Measurements from ENCODE around the gene ERCC1.
A peak's percentile ranks its signal among the peaks of the same experiment; 100 is the strongest.
"Not testable (repeated sequence)": the region's sequence is repeated elsewhere in the genome, so short reads cannot be mapped to it uniquely, and the experiment has no call there.

ERCC1 gene

DNA sequence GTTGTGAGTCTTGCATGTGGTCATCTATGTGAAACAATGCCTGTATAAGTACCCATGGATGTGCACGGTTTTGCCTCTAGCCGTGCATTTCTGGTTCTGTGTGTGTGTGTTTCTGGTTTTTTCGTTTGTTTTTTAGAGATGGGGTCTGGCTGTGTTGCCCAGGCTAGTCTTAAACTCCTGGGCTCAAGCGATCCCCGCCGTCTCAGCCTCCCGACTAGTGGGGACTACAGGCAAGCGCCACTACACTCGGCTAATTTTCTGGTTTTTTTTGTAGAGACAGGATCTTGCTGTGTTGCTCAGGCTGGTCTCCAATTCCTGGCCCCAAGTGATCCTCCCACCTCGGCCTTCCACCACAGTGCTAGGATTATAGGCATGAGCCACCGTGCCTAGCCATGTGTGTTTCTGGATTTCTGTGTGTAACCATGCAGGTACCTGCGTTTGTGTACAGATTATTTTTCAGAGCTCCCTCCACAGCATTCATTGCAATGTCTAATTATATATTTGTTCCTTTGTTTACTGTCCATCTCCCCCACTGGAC lies 28.2 kb upstream of the ERCC1 start:
- DNase-seq: no peak

DNA sequence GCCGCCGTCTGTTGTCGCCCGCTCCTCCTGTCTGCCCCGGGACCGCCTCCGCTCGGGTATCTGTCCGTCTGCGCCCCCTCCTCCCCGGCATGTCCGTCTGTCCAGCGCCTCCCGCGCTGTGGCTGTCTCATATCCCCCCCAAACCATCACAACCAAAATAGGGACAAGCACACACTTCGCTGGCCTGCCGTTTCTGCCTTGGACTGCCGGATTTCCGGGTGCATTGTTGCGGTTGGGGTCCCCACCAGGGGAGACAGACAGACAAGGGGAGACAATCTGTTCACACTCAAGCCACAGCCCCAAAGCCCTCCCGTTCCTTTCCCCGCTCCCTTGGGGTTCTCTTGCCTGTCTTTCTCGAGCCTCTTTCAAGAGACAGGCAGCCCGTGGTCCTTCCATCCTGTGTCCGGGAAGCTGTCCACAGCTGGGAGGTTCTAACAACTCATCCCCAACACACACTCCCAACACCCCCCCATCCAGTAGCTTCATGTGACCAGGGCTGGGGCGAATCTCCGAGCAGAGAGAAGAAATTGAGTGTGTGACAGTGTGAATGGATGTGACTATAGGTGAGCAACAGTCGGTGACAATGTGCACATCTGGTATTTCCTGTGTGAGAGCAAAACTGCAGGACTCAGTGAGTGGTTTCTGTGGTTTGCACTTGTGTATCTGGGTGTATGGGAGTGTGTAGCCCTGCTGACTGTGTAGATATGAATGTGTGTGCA lies 27.6 kb upstream of the ERCC1 start:
- DNase-seq: peak; percentile 51

DNA sequence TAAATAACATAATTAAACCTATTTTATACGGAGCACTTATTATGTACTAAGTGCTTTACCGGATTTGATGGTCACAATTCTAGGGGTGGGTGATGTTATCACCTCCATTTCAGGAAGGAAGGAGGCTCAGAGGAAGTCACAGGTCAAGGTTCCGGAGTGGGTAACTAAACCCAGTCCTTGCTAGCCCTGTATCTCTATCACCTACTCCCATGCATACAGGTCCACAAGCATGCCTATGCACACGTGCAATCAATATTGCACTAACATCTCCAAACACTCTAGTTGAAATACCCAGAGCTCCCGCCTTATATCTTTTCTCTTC lies 26.3 kb upstream of the ERCC1 start:
- peak; percentile 30 for DNase-seq

DNA sequence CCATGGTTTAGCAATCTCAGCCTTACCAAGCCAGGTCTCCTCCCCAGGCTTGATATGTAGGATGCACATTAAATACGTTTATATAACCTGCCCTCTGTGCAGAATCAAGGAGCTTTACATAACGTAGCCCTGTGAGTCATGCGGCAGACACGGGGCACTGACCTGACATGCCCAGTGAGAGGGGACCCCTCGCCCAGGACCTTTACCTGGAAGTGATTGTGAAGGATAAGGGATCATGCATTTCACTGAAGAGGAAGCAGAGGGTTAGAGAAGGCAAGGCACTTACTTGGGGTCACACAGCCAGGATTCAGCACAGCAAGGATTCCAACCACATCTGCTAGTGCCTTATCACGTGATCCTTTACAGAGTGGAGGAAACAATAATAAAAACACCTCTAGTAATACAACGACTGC lies 25.2 kb upstream of the ERCC1 start:
- no peak for DNase-seq

DNA sequence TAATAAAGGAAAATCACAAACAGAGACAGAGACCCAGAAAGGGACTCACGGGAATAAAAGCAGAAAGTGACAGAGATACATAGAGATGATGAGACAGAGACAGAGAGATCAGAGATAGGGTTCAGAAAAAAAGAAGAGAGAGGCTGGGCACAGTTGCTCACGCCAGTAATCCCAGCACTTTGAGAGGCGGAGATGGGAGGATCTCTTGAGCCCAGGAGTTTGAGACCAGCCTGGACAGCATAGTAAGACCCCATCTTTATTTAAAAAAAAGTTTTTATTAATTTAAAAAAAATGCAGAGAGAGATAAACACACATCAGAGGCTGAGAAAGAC lies 24.7 kb upstream of the ERCC1 start:
- no peak for DNase-seq

DNA sequence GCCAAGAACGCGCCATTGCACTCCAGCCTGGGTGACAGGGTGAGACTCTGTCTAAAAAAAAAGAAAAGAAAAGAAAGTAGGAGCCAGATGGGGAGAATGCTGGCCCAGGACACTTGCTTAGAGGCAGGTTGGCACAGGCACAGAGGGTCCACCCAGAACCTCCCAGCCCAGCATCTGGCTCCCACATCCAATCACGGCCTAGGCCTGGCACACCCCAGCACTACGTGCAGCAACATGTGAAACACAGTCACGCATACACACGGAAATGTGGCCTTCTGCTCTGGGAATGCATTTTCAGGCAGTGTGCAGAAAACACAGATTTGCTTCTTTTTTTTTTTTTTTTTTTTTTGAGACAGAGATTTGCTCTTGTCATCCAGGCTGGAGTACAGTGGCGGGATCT lies 23.2 kb upstream of the ERCC1 start:
- no peak for DNase-seq

DNA sequence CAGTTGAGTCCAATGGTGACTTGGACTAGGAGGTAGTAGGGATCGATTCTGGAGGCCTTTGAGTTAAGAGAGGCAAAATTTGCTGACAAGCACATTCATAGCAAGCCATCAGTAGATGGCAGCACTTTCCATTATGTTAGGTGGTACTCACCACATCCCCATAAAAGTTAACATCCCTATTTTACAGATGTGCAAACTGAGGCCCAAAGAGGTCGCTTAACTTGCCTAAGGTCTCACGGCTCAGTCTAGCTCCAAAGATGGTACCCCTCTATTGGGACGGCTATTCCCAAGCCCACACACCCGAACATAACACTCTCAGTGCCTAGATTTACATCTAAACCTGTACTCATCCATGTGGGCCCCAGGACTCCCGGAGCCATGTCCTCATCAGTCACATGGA lies 22.6 kb upstream of the ERCC1 start:
- DNase-seq: peak; percentile 31

DNA sequence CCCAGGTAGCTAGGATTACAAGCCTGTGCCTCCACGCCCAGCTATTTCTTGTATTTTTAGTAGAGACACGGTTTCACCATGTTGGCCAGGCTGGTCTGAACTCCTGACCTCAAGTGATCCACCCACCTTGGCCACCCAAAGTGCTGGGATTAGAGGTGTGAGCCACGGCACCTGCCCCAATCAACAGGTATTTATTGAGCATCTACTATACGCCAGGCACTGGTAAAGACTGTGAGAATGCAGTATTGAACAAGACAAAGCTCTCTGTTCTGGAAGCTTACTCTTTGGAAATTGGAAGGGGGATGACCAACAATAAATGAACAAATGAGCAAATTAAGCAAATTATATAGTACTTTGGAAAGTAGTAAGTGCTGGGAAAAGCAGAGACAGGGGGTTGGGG lies 21.4 kb upstream of the ERCC1 start:
- no peak for DNase-seq

DNA sequence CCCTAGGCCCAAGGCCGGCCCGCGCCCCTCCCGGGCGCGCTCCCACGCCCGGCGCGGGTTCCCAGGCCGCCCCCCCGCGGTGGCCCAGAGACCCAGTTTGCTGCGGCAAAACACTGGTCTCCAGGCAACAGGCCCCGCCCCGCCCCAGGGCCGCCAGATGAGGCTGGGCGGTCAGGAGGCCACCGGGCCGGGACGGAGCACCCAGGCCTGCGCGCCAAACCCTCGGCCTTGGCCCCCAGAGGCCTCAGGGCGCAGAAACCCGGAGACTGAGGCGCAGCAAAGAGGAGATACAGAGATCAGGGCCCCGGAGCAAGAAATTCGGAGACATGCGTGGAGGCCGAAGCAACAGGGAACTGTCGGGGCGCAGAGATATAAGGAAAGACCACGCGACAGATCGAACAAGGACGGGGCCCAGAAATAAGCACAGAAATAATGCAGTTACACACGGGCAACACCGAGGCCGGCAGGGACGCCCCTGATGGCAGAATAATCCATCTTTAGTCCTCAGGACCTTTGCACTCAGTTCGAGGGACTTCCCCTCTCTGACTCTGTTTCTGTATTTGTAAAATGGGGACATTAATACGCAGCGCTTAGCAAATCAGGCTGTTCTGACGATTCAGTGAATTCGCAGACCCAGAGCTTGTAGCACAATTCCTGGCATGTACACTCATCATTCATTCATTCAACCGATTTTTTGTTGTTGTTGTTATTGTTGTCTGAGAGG lies 20.8 kb upstream of the ERCC1 start:
- peak; percentile 79 for DNase-seq

DNA sequence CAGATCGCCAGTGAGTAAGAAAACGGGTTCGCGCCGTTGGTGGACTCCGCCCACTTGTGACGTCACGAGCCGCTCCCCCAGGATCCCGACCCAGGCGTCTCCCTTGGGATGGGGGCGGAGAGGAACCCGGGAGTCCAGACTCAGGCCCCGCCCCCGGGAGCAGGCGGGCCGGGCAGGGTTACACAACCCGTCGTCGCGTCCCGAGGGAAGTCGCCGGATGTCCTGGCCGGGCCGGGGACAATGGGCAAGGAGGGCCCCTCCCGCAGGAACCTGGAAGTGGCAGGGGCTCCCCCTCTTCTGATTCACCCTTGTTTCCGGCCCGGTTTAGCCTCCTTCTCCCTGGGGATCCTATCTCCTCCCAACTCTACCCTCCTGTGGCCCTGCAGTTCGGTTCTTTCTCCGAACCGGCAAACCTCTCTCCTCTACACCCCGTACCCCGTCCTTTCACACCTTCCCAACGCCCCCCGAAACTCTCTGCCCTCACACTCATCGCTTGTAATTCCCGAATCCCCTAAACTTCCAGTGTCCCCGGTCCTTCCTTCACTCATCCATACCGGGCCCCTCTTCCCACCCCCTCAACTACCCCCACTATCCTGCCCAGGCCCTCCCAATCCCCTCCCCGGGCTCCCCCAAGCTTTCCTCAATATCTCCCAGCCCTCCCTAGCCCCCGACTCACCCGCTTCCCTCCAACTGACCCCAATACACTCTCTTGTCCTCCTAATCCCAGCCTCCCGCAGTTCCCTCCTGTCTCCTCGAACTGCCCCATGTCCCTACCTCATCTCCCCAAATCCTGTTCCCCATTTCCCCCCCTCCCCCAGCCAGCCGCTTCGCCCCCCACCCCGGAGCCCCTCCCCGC lies 20.0 kb upstream of the ERCC1 start:
- DNase-seq: peak; percentile 47

DNA sequence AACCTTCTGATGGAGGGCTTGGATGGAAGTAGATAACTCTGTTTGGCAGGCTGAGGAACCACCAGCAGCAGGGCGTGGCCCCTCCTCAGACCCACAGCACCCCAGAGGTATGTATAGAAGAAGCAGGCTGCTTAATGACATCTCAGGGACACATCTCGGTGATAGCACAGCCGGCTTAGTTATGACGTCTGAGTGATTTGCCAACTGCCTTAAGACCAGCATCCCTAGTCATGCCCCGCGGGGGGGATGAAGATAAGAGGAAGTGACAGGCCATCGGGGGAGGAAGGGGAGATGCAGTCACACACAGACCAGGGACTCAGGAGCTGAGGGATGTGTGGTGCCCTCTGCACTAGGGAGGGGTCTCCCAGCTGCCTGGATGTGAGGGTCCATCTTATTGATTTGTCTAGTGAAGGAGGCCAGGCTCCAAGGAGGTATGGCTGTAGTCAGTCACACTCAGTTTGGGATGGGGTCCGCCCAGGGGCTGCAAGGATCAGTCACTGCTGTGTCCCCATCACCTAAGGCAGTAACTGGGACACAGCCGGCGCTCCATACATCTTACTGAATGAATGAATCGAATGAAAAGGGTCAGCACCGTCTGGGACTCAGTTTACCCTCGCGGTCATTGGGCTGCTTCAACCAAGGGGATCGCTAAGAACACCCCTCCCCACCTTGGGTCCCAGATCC lies 19.2 kb upstream of the ERCC1 start:
- peak; percentile 45 for DNase-seq

DNA sequence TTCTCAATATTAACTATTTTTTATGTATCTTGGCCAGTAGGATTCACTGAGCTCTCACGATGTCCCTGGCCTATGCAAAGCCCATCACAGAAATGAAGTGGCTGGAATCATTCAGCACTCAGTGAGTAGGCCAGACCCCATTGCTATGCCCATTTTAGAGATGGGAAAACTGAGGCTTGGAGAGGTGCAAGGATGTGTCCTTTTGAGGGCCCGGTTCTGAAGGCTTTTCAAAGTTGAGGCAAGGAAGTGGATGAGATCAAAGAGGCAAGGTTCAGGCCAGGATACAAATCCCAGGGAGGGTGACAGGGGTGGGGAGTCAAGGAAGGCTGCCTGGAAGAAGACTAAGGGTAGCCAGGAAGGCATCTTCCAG lies 18.7 kb upstream of the ERCC1 start:
- DNase-seq: no peak

DNA sequence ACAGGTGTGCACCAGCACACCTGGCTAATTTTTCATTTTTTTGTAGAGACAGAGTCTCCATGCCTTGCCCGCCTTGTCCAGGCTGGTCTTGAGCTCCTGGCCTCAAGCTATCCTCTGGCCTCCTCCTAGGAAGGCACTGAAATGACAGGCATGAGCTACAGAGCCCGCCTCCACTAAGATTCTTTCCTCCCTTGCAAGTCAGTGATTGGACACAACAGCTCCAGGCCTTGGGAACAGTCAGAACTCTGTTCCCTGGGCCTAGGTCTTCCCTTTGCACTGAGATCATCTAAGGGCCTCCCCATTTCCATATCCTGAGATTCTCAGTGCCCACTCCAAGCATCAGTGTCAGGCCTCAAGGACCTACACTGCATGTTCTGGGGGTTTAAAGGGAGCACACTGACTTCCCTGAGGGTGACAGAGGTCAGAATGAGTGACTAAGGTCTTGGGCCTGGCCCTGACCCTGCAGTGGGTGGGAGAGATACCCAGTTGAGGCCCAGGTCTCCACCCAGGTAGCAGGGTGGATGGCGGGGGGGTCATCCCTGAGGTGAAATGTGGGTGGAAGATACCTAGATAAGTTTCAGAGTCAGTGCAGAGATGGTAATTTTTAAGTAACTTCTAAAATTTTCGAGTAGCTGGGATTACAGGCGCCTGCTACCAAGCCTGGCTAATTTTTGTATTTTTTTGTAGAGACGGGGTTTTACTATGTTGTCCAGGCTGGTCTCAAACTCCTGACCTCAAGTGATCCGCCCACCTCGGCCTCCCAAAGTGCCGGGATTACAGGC lies 17.3 kb upstream of the ERCC1 start:
- no peak for DNase-seq

DNA sequence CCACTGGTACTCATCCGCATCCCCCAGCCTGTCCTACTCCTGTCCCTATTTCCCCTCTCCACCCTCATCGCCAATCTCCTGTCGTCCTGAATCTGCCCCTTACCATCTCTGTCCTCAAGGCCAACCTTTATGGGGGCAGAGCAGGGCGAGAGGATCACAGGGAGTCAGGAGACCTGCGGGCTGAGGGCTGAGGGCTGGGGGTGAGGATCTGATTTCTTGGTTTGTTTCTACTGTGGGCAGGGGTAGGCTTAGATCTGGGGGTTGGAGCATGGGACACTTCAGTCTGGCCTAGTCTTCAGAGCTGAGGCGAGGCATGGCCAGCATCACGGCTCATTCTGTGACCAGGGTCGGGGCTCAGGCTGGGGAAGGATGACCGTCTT lies 16.5 kb upstream of the ERCC1 start:
- peak; percentile 5 for DNase-seq

DNA sequence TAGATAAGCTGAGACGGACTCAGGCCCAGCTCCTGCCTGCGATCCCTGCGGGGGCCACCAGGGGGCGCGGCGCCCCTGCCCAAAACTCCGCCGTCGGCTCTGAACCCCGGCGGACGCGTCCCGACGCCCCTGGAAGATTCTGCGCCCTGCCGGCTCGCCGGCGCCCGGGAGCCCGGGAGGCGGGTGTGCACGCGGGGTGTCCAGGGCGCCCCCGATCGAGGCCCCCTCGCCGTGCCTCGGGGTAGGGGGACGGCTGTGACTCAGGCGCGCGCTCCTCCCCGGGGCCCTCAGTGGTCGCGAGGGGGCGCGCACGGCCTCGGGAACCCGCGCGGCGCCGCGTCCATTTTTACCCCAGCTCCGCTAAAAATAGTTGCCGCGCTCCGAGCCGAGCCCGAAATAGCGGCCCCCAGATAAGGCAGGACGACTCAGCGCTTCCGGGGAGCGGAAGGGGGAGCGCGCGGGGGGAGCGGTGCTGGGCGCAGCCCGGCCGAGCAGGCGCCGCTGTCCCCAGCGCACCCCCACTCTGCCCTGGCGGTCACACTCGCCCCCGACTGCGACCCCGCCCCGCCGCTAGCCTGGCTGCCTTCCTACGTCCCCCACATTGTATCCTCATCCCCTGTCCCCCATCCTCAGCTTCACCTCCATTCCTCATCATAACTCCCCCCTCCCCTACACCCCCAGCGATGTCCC lies 16.0 kb upstream of the ERCC1 start:
- peak; percentile 86 for DNase-seq

DNA sequence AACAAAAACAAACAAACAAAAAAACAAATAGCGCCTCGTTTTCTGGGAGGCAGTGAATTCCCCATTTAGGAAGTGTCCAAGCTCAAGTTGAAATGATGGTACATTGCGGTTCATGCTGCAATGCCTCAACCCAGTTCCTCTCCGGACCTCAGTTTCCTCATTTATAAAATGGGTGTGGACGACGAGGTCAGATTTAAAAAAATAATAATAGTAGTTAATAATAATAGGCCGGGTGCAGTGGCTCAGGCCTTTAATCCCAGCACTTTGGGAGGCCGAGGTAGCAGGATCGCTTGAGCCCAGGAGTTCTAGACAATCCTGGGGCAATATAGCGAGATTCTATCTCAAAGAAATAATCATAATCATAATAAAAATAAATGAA lies 15.5 kb upstream of the ERCC1 start:
- no peak for DNase-seq

DNA sequence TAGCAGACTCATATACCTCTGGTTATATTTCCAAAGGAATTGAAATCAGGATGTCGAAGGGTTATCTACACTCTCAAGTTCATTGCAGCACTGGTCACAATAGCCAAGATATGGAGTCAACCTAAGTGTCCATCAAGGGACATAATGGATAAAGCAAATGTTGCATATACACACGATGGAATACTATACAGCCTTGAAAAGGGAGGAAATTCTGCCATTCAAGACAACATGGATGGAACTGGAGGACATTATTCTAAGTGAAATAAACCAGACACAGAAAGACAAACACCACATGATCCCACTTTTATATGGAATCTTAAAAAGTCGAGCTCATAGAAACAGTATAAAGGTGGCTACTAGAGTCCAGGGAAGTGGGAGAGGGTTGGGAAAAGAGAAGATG lies 13.6 kb upstream of the ERCC1 start:
- DNase-seq: no peak

DNA sequence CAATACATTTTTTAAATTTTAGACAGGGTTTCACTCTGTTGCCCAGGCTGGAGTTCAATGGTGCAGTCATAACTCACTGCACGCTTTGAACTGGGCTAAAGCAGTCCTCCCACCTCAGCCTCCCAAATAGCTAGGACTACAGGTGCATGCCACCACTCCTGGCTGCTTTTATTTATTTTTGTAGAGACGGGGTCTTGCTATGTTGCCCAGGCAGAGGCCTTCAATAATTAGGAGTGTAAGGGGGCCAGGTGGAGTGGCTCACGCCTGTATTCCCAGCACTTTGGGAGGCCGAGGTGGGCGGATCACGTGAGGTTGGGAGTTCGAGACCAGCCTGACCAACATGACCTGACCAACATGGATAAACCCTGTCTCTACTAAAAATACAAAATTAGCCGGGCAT lies 8.8 kb upstream of the ERCC1 start:
- DNase-seq: not testable (repeated sequence)

DNA sequence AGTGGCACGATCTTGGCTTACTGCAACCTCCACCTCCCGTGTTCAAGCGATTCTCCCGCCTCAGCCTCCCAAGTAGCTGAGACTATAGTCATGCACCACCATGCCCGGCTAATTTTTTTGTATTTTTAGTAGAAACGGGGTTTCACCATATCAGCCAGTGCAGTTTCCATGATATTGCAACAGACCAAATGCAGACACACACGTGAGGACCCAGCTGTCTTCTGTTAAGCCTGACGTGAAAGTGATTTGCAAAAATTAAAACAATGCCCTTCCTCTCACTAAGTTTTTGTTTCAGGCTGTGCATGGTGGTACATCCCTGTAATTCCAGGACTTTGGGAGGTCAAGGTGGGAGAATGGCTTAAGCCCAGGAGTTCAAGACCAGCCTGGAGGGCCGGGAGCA lies 7.3 kb upstream of the ERCC1 start:
- not testable (repeated sequence) for DNase-seq

DNA sequence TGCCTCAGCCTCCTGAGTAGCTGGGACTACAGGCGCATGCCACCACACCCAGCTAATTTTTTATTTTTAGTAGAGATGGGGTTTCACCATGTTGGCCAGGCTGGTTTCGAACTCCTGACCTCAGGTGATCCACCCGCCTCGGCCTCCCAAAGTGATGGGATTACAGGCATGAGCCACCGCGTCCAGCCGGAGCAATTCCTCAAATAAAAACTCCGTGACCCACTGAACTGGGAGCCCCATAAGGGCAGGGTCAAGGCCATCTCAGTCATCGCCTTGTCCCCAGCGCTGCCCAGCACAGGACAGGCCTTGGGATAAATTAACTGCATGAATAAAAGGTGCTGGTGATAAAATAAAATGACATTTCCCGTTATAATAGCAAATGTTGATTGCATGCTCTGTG lies 6.2 kb upstream of the ERCC1 start:
- DNase-seq: not testable (repeated sequence)

DNA sequence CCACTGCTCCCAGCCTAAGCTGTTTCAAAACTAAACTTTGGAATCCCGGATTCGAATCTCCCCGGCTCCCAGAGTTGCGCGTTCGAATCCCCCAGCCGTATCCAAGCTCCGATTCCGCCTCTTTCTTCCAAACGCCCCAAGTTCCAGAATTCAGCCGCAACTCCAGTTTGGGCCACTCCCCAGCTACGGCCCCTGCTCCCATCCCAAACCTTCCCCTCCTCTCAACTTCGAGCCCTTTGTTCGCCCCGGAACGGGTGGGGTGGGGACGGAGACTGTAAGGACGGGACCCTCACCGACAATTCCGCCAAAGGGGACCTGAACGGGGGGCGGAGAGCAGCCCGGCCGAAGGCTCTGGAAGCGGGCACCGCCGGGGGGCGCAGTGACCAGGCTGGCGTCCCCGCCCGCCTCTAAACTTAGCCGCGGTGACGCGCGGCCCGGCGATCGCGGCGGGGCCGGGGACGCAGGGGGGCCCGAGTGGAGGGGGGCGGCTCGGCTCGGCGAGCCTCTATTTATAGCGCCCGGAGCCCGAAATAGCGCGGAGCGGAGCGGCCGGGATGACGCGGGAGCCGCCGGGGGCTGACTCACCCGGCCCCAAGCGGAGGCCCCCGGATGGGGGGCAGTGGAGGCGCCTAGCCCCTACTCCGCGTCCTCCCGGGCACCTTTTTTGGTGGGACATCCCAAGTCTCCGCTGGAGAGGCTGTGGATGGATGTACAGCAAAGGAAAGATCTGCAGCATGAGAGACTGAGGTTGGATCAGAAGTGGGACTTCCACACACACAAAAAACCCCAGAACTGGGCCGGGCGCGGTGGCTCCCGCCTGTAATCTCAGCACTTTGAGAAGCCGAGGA lies 4.9 kb upstream of the ERCC1 start:
- DNase-seq: peak; percentile 26

All from CD4-positive, alpha-beta T cell treated with Interleukin-6 for 4 hours (primary cell).